Caco-2 (cell line): ENCODE results near the gene PFKP. TPM values are rescaled to one million over a fixed set of nuclear protein-coding genes. Genes with fewer than 3 reads are reported as not detected.

ENCODE experiments used
- BruUV-seq: library from RNA; stranded (reverse); fragments of 400-500 nt; replicated peaks from 2 replicates; lab custom pipeline; 2021; lab: Mats Ljungman, UMichigan
- CTCF ChIA-PET: fragments of 300-600 bp; sonication (Branson Sonifier 250); formaldehyde crosslinking; loops from one replicate; lab custom pipeline; 2022; ENCODE audit warnings: antibody characterized with exemption; lab: Charles Lee
- POLR2A ChIA-PET: fragments of 300-600 bp; sonication (Branson Sonifier 250); formaldehyde crosslinking; loops from one replicate; lab custom pipeline; 2022; ENCODE audit warnings: antibody characterized with exemption; lab: Charles Lee
- DNase-seq, 2 experiments: peaks; one replicate each; pipeline versions ENCODE4 v3.0.0 to v3.0.0-alpha.2; 2020 to 2022
- H3K27me3 ChIP-seq: replicated peaks from 2 replicates; pipeline ENCODE4 v1.6.0; 2011; ENCODE audit warnings: low read length; ENCODE audit not compliant: control insufficient read depth, insufficient read depth
- H3K36me3 ChIP-seq: 2 replicates; pipeline ENCODE4 v1.5.1; 2011; ENCODE audit warnings: low read length; ENCODE audit not compliant: control insufficient read depth, insufficient read depth
- H3K4me1 ChIP-seq: fragments of 250-450 bp; sonication (Bioruptor Pico); 2 replicates; pipeline ENCODE4 v1.5.1; 2020; ENCODE audit warnings: mild to moderate bottlenecking
- H3K4me3 ChIP-seq: 2 replicates; pipeline ENCODE4 v1.5.1; 2011; ENCODE audit warnings: low read depth, mild to moderate bottlenecking, control low read depth, low read length
- H3K9me3 ChIP-seq: fragments of 250-450 bp; sonication (Bioruptor Pico); 2 replicates; pipeline ENCODE4 v1.5.1; 2020; ENCODE audit warnings: mild to moderate bottlenecking, moderate library complexity
- H3K27ac Mint-ChIP-seq: one replicate; pipeline ENCODE4 v1.8.0; 2022; ENCODE audit warnings: mixed read lengths; ENCODE audit not compliant: unreplicated experiment
- H3K27me3 Mint-ChIP-seq: one replicate; pipeline ENCODE4 v1.8.0; 2022; ENCODE audit warnings: mixed read lengths; ENCODE audit not compliant: insufficient read depth, unreplicated experiment
- H3K36me3 Mint-ChIP-seq: one replicate; pipeline ENCODE4 v1.8.0; 2022; ENCODE audit warnings: mild to moderate bottlenecking, mixed read lengths; ENCODE audit not compliant: insufficient read depth, unreplicated experiment
- H3K4me1 Mint-ChIP-seq: one replicate; pipeline ENCODE4 v1.8.0; 2022; ENCODE audit warnings: low read depth, mixed read lengths; ENCODE audit not compliant: unreplicated experiment
- H3K4me3 Mint-ChIP-seq: one replicate; pipeline ENCODE4 v1.8.0; 2022; ENCODE audit warnings: mild to moderate bottlenecking, moderate library complexity, mixed read lengths; ENCODE audit not compliant: unreplicated experiment
- H3K9me3 Mint-ChIP-seq: one replicate; pipeline ENCODE4 v1.8.0; 2022; ENCODE audit warnings: mixed read lengths; ENCODE audit not compliant: unreplicated experiment
- CTCF ChIP-seq, 2 experiments: fragments of 200-600 bp in 1 of 2; IDR thresholded peaks; 1 replicate in 1 of 2; 2 replicates in 1 of 2; pipeline versions ENCODE4 v1.5.1 to v1.8.0; 2011 to 2022; ENCODE audit warnings: antibody characterized with exemption in 1 of 2, control low read depth in 1 of 2, inconsistent platforms in 1 of 2, low read depth in 1 of 2, low read length in 1 of 2, mild to moderate bottlenecking in 1 of 2, moderate library complexity in 1 of 2; ENCODE audit not compliant: insufficient read depth in 1 of 2, severe bottlenecking in 1 of 2, unreplicated experiment in 1 of 2
- intact Hi-C: fragments of 100-400 bp; cut with micrococcal nuclease; formaldehyde crosslinking; loops from one replicate; pipeline ENCODE4 v1.10.0; 2022; ENCODE audit not compliant: unreplicated experiment
- total RNA-seq: library from RNA; stranded (reverse); gene quantifications from 2 replicates; pipeline ENCODE4 v1.2.3, GENCODE V29; 2022

The PFKP gene
- total RNA-seq, 1 experiment from 2014 or later = 218 TPM

DNA sequence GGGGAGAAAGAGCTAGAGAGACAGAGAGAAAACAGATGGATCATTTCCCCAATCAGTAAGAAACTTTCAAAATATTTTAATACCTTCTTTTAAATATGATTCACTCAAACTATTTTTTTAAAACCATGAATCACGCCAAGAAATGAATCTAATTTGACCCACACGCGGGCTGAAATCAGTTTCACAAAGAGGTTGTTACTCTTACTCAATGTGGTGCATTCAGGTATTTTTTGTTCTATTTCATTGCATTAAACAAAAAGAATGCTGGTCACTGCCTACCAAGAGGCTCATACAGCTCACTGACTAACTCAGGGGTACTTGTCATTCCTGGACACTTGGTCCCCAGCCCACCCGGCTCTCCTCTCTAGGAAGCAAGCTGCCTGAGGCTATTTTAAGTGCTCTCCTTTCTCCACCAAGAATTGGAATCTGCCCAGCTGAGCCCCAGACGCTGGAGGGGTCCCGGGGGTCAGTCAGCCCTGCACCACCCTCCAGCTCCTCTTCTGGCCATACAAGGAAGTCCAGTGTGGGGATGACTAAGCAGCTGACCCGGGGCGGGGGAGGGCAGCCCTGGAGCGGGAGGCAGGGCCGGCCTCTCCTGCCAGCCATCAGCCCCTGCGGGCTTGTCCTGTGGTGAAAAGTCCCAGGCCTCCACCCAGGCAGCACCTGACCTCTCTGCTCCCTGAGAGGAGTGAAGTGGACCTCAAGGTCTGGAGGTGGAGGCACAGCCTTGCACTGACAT is 21.7 kb upstream of the PFKP start:
- Histone ChIP-seq H3K4me3 (no peak overlapping the region), H3K36me3 (no peaks in the 10 kb centered on the region), H3K27me3 (no peaks in the 10 kb centered on the region), H3K4me1 (peaks cover 22% of the 10 kb centered on the region), H3K9me3 (peaks cover 4% of the 10 kb centered on the region; the same call in 1 of the 2 replicates)
- Mint-ChIP-seq H3K4me1 (peaks cover 22% of the 10 kb centered on the region), H3K4me3 (peak overlapping the region; percentile 33), H3K9me3 (peaks cover 11% of the 10 kb centered on the region), H3K27me3 (no peaks in the 10 kb centered on the region), H3K27ac (peak overlapping the region; percentile 66), H3K36me3 (peaks cover 5% of the 10 kb centered on the region)
- ChIA-PET POLR2A (no interaction called here), CTCF (interaction anchor here (0.5 to 0.6 kb wide), 2 partner anchors 198 to 1788 kb away, joined by 3 read pairs; no protein-coding TSS in a partner anchor)
- peak; percentile 61 to 79 for DNase-seq
- no TSS peak for BruUV-seq
- peak in 1 of 2 experiments; percentile 15 for TF ChIP-seq CTCF (IDR thresholded peaks at IDR 0.05; ENCODE audit: insufficient read depth in 1 of 2, low read depth in 1 of 2, low read length in 1 of 2, severe bottlenecking in 1 of 2, unreplicated experiment in 1 of 2)
- intact Hi-C loops = no loop called here

DNA sequence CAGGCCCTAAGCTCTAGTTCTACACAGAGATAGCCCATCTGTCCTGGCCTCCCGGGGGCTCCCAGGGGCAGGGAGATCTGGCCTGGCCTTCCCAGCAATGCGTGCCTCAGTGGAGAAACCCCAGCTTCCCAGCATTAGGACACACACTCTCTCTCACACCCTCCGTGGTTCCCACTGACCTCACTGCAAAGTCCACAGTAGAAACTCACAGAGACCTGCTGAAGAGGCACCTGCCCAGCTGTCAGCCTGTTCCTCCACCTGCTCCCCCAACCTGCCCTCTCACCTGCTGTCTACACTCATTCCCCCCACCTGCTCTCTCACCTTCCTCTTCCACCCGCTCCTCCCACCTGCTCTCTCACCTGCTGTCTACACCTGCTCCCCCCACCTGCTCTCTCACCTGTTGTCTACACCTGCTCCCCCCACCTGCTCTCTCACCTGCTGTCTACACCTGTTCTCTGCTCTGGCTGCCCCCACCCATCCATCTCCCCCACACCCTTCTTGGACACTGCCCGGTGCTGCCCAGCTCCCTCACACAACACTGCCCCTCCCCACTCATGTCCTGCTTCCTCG is 21.1 kb upstream of the PFKP start:
- Histone ChIP-seq H3K36me3 (no peaks in the 10 kb centered on the region), H3K4me3 (no peak overlapping the region), H3K27me3 (no peaks in the 10 kb centered on the region), H3K4me1 (peaks cover 22% of the 10 kb centered on the region), H3K9me3 (no peaks in the 10 kb centered on the region)
- POLR2A ChIA-PET = no interaction called here
- CTCF ChIA-PET = interaction anchor here (0.5 to 0.6 kb wide), 2 partner anchors 56 to 1788 kb away, joined by 3 read pairs; no protein-coding TSS in a partner anchor
- H3K9me3 Mint-ChIP-seq = peaks cover 4% of the 10 kb centered on the region
- no TSS peak for BruUV-seq
- H3K4me1 Mint-ChIP-seq = peaks cover 22% of the 10 kb centered on the region
- no peak overlapping the region for H3K4me3 Mint-ChIP-seq
- H3K27me3 Mint-ChIP-seq = no peaks in the 10 kb centered on the region
- no peak for TF ChIP-seq CTCF (IDR thresholded peaks at IDR 0.05; ENCODE audit: insufficient read depth in 1 of 2, low read depth in 1 of 2, low read length in 1 of 2, severe bottlenecking in 1 of 2, unreplicated experiment in 1 of 2)
- peak overlapping the region; percentile 66 for H3K27ac Mint-ChIP-seq
- intact Hi-C loops = no loop called here
- H3K36me3 Mint-ChIP-seq = peaks cover 4% of the 10 kb centered on the region
- no peak for DNase-seq

- BruUV-seq = no TSS peak
- H3K36me3 Mint-ChIP-seq = no peaks in the 10 kb centered on the region
- H3K9me3 ChIP-seq = no peaks in the 10 kb centered on the region
- no peaks in the 10 kb centered on the region for H3K27me3 Mint-ChIP-seq
- H3K4me3 ChIP-seq = no peak overlapping the region
- ChIA-PET POLR2A (no interaction called here), CTCF (interaction anchor here (0.6 kb wide), 1 partner anchor 57 kb away, joined by 3 read pairs; no protein-coding TSS in a partner anchor)
- H3K36me3 ChIP-seq = no peaks in the 10 kb centered on the region
- intact Hi-C loops = no loop called here
- no peak for TF ChIP-seq CTCF (IDR thresholded peaks at IDR 0.05; ENCODE audit: insufficient read depth in 1 of 2, low read depth in 1 of 2, low read length in 1 of 2, severe bottlenecking in 1 of 2, unreplicated experiment in 1 of 2)
- H3K4me3 Mint-ChIP-seq = no peak overlapping the region
- no peaks in the 10 kb centered on the region for H3K27me3 ChIP-seq
- H3K9me3 Mint-ChIP-seq = no peaks in the 10 kb centered on the region
- peaks cover 22% of the 10 kb centered on the region for H3K4me1 ChIP-seq
- H3K4me1 Mint-ChIP-seq = peaks cover 22% of the 10 kb centered on the region
- H3K27ac Mint-ChIP-seq = peak overlapping the region; percentile 66
- no peak for DNase-seq
Observed at GRCh38 chr10:3046981-3047547, 20.3 kb upstream of the PFKP start.
